ENCODE measurements around the gene EXOC6B. TPM values are rescaled to one million over a fixed set of nuclear protein-coding genes. Genes with fewer than 3 reads are reported as not detected.

EXOC6B gene
- total and polyA plus RNA-seq, 2 of the 8 experiments (the other 6 are each of a cell fraction or from before 2014, with no cell fraction given), result 13.5 to 33.0 TPM

- TF ChIP-seq FOSL1 (IDR thresholded peaks at IDR 0.05; ENCODE audit: insufficient read depth, low read depth, low read length) (no peak), HDAC6 (IDR thresholded peaks at IDR 0.05; ENCODE audit: low read depth, low read length) (no peak), SUZ12 (IDR thresholded peaks at IDR 0.05; ENCODE audit: low read length) (no peak), TCF12 (IDR thresholded peaks at IDR 0.05; ENCODE audit: low read depth, low read length) (no peak), TEAD4 (IDR thresholded peaks at IDR 0.05; ENCODE audit: low read depth, low read length) (no peak)
Observed at GRCh38 chr2:72851333-72851732, 25.5 kb upstream of the EXOC6B start (continued).
